Measurements from ENCODE around the gene IBA57. TPM values are rescaled to one million over a fixed set of nuclear protein-coding genes. Genes with fewer than 3 reads are reported as not detected.

IBA57 gene
- total and polyA plus RNA-seq, 2 of the 8 experiments (the other 6 are each of a cell fraction or from before 2014, with no cell fraction given) = 2.6 to 5.9 TPM

DNA sequence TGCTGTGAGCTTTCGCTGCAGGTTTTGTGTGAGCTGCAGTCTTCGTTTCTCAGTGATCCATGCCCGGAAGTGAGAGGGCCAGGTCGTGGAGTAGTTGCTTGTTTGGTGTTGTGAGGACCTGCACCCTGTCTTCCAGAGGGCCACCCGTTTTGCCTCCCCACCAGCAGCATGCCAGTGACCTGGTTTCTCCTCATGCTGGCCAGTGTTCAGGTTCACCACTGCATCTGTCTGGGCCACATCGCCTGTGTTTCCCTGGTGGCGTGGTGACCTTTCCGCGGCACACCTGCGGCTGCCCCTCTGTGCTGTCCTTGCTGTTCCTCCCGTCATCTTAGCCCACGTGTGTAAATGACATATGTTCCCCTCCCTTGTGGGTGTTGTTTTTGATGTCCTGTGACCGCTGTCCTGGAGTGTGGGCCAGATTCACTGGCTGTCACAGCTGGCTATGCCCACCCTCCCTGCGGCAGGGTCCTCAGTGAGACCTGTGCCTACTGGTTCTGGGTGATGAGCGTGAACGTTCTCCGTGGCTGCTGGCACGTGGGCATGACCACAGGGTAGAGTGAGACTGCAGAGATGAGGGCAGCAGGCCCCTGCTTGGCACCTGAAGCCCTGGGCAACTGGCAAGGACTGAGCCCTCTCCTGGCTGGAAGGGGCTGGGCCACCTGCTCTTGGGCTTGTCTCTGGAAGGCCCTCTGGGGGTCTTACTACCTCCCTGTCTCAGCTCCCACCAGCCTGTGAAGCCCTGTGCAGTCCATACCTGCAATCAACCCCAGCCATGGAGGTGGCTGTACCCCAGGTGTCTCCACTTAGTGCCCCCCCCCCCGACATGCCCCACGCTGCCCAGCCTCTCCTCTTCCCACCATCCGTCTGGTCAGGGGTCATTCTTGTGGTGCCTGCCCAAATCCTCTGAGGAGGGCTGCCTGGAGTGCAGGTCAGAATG is 7.3 kb downstream of the IBA57 start (continued):
- TF ChIP-seq BRCA1 (IDR thresholded peaks at IDR 0.05; ENCODE audit: low read depth, low read length) = no peak
- no peak for TF ChIP-seq KDM5A (IDR thresholded peaks at IDR 0.05; ENCODE audit: low read length)
- no peak for TF ChIP-seq JUN (IDR thresholded peaks at IDR 0.05; ENCODE audit: low read depth, low read length)
- TF ChIP-seq SAP30 (IDR thresholded peaks at IDR 0.05; ENCODE audit: insufficient read depth, insufficient replicate concordance, low read length) = no peak
- no peak for TF ChIP-seq CHD2 (IDR thresholded peaks at IDR 0.05; ENCODE audit: low read length)
- TF ChIP-seq SIX5 (IDR thresholded peaks at IDR 0.05; ENCODE audit: low read depth, low read length) = no peak
